H1 (cell line): ENCODE results near the gene TNKS2. TPM values are rescaled to one million over a fixed set of nuclear protein-coding genes. Genes with fewer than 3 reads are reported as not detected.

ENCODE experiments used
- CTCF ChIA-PET: fragments of 300-600 bp; sonication (Branson Sonifier 250); formaldehyde crosslinking; loops from one replicate; lab custom pipeline; 2021; ENCODE audit not compliant: partially characterized antibody; lab: Charles Lee
- POLR2A ChIA-PET: fragments of 300-600 bp; sonication (Branson Sonifier 250); formaldehyde crosslinking; loops from one replicate; lab custom pipeline; 2021; ENCODE audit warnings: inconsistent platforms; ENCODE audit not compliant: partially characterized antibody; lab: Charles Lee
- DNase-seq, 2 experiments: peaks; one replicate each; pipeline versions ENCODE4 v3.0.0 to v3.0.0-alpha.2; 2010 to 2022; ENCODE audit warnings: low spot score in 2 of 2, low read depth in 1 of 2, mixed read lengths in 1 of 2
- FAIRE-seq: peaks from 2 replicates; lab custom pipeline; 2011; peaks lifted over from hg19 to GRCh38; lab: Jason Lieb, UNC
- H2AFZ ChIP-seq: 2 replicates; pipeline ENCODE4 v1.8.1; 2012; ENCODE audit warnings: low read length, inconsistent platforms
- H2AK5ac ChIP-seq: 2 replicates; pipeline ENCODE4 v1.6.1; 2013; ENCODE audit warnings: low read depth, low read length
- H2BK120ac ChIP-seq: replicated peaks from 2 replicates; pipeline ENCODE3; 2013; ENCODE audit warnings: low read depth, low read length, inconsistent platforms
- H2BK12ac ChIP-seq: 2 replicates; pipeline ENCODE4 v1.6.1; 2013; ENCODE audit warnings: low read depth, low read length
- H2BK15ac ChIP-seq: 2 replicates; pipeline ENCODE4 v1.6.1; 2013; ENCODE audit warnings: low read length
- H2BK20ac ChIP-seq: 2 replicates; pipeline ENCODE4 v1.6.1; 2013; ENCODE audit warnings: low read length
- H2BK5ac ChIP-seq: 2 replicates; pipeline ENCODE4 v1.6.1; 2013; ENCODE audit warnings: low read depth, low read length
- H3K14ac ChIP-seq: 2 replicates; pipeline ENCODE4 v1.6.1; 2013; ENCODE audit warnings: inconsistent platforms; ENCODE audit not compliant: insufficient read length
- H3K18ac ChIP-seq: 2 replicates; pipeline ENCODE4 v1.6.1; 2013; ENCODE audit warnings: low read length; ENCODE audit errors: extremely low read depth
- H3K23ac ChIP-seq: 2 replicates; pipeline ENCODE4 v1.6.1; 2013; ENCODE audit warnings: inconsistent platforms; ENCODE audit not compliant: insufficient read length
- H3K23me2 ChIP-seq: 2 replicates; pipeline ENCODE4 v1.6.1; 2013; ENCODE audit warnings: low read depth, low read length
- H3K27ac ChIP-seq: 2 replicates; pipeline ENCODE4 v1.6.1; 2011; ENCODE audit warnings: low read depth, low read length, inconsistent platforms
- H3K27me3 ChIP-seq, 4 experiments: replicated peaks in 1 of 4; 1 replicate in 1 of 4; 2 replicates in 3 of 4; pipeline versions ENCODE4 v1.6.1 to v1.8.1; 2011 to 2013; ENCODE audit warnings: low read length in 3 of 4, mild to moderate bottlenecking in 3 of 4, inconsistent platforms in 2 of 4, mixed read lengths in 2 of 4, moderate library complexity in 1 of 4; ENCODE audit not compliant: control insufficient read depth in 3 of 4, insufficient read depth in 3 of 4; ENCODE audit errors: extremely low read depth in 1 of 4
- H3K36me3 ChIP-seq, 4 experiments: 2 replicates each; pipeline versions ENCODE4 v1.6.1 to v1.8.1; 2011 to 2013; ENCODE audit warnings: mild to moderate bottlenecking in 4 of 4, low read length in 3 of 4, moderate library complexity in 2 of 4, control low read depth in 1 of 4, inconsistent platforms in 1 of 4; ENCODE audit not compliant: insufficient read depth in 4 of 4, control insufficient read depth in 2 of 4
- H3K4ac ChIP-seq: replicated peaks from 2 replicates; pipeline ENCODE3; 2013; ENCODE audit warnings: low read length, low read depth, mixed read lengths, inconsistent platforms; ENCODE audit not compliant: insufficient read length
- H3K4me1 ChIP-seq, 4 experiments: replicated peaks in 1 of 4; 1 replicate in 1 of 4; 2 replicates in 3 of 4; pipeline versions ENCODE4 v1.6.1 to v1.8.1; 2011 to 2013; ENCODE audit warnings: low read length in 3 of 4, inconsistent platforms in 2 of 4, mixed read lengths in 1 of 4; ENCODE audit not compliant: insufficient read depth in 4 of 4, control insufficient read depth in 3 of 4
- H3K4me2 ChIP-seq, 2 experiments: 2 replicates each; pipeline versions ENCODE4 v1.6.1 to v1.8.1; 2011 to 2013; ENCODE audit warnings: low read depth in 2 of 2, low read length in 2 of 2, control low read depth in 1 of 2, inconsistent platforms in 1 of 2, mild to moderate bottlenecking in 1 of 2; ENCODE audit not compliant: insufficient read depth in 1 of 2
- H3K4me3 ChIP-seq, 4 experiments: fragments of 200-600, 300-600 bp in 1 of 4; sonication (generic), shearing (Covaris generic), sonication (Bioruptor Twin) in 1 of 4; 2 replicates each; pipeline versions ENCODE4 v1.5.1 to v1.8.1; 2011 to 2016; ENCODE audit warnings: low read length in 4 of 4, low read depth in 3 of 4, control low read depth in 2 of 4, inconsistent platforms in 2 of 4, mild to moderate bottlenecking in 2 of 4, mixed read lengths in 1 of 4, moderate library complexity in 1 of 4; ENCODE audit not compliant: insufficient read depth in 2 of 4; ENCODE audit errors: extremely low read depth in 1 of 4
- H3K56ac ChIP-seq: replicated peaks from 2 replicates; pipeline ENCODE3; 2013; ENCODE audit warnings: low read depth, mild to moderate bottlenecking, mixed read lengths, low read length, inconsistent platforms; ENCODE audit not compliant: insufficient read length
- H3K79me1 ChIP-seq: 2 replicates; pipeline ENCODE4 v1.6.1; 2013; ENCODE audit warnings: low read depth, low read length, control low read depth
- H3K79me2 ChIP-seq, 2 experiments: 2 replicates each; pipeline versions ENCODE4 v1.6.1 to v1.8.1; 2012 to 2013; ENCODE audit warnings: low read length in 2 of 2, mild to moderate bottlenecking in 2 of 2, inconsistent platforms in 1 of 2; ENCODE audit not compliant: insufficient read depth in 2 of 2, control insufficient read depth in 1 of 2
- H3K9ac ChIP-seq, 4 experiments: replicated peaks in 1 of 4; 1 replicate in 1 of 4; 2 replicates in 3 of 4; pipeline versions ENCODE4 v1.6.1 to v1.8.1; 2011 to 2013; ENCODE audit warnings: low read depth in 3 of 4, low read length in 3 of 4, control low read depth in 2 of 4, mild to moderate bottlenecking in 2 of 4, moderate library complexity in 2 of 4, inconsistent platforms in 1 of 4; ENCODE audit errors: extremely low read depth in 1 of 4
- H3K9me3 ChIP-seq, 2 experiments: 2 replicates each; pipeline versions ENCODE4 v1.6.1 to v1.8.1; 2012 to 2013; ENCODE audit warnings: mild to moderate bottlenecking in 2 of 2, moderate library complexity in 2 of 2, control low read depth in 1 of 2, inconsistent platforms in 1 of 2, low read depth in 1 of 2, low read length in 1 of 2, mixed read lengths in 1 of 2; ENCODE audit not compliant: insufficient read depth in 2 of 2
- H4K20me1 ChIP-seq, 2 experiments: replicated peaks in 1 of 2; 2 replicates each; pipeline versions ENCODE3 to v1.8.1; 2011 to 2013; ENCODE audit warnings: inconsistent platforms in 2 of 2, low read length in 2 of 2, mild to moderate bottlenecking in 1 of 2; ENCODE audit not compliant: insufficient read depth in 2 of 2, control insufficient read depth in 1 of 2
- H4K5ac ChIP-seq: 2 replicates; pipeline ENCODE4 v1.6.1; 2013; ENCODE audit warnings: low read length, low read depth, mixed read lengths, inconsistent platforms; ENCODE audit not compliant: insufficient read length
- H4K8ac ChIP-seq: 2 replicates; pipeline ENCODE4 v1.8.0; 2013; ENCODE audit warnings: mild to moderate bottlenecking, moderate library complexity, low read length, inconsistent platforms; ENCODE audit not compliant: insufficient read depth; ENCODE audit errors: extremely low read depth
- H4K91ac ChIP-seq: replicated peaks from 2 replicates; pipeline ENCODE3; 2013; ENCODE audit warnings: low read length, mixed read lengths, inconsistent platforms; ENCODE audit not compliant: insufficient read length
- ATF2 ChIP-seq: IDR thresholded peaks from 2 replicates; pipeline ENCODE4 v1.6.1; 2012; ENCODE audit warnings: low read length, inconsistent platforms
- CTBP2 ChIP-seq: IDR thresholded peaks from 2 replicates; pipeline ENCODE4 v1.7.0; 2011; ENCODE audit warnings: borderline replicate concordance, mild to moderate bottlenecking, moderate library complexity, mixed read lengths, low read length; ENCODE audit not compliant: insufficient read depth, insufficient read length
- JUN ChIP-seq: IDR thresholded peaks from 2 replicates; pipeline ENCODE4 v1.6.1; 2011; ENCODE audit warnings: low read depth, mild to moderate bottlenecking, improper control_type of control experiment, low read length
- JUND ChIP-seq: IDR thresholded peaks from 2 replicates; pipeline ENCODE4 v1.6.1; 2011; ENCODE audit warnings: mild to moderate bottlenecking, improper control_type of control experiment, low read length
- KDM5A ChIP-seq: fragments of 200-600 bp; IDR thresholded peaks from 2 replicates; pipeline ENCODE4 v1.7.1; 2012; ENCODE audit warnings: mild to moderate bottlenecking, low read length, inconsistent platforms, mixed read lengths
- NRF1 ChIP-seq: IDR thresholded peaks from 2 replicates; pipeline ENCODE4 v1.6.1; 2011; ENCODE audit warnings: mild to moderate bottlenecking, low read depth, low read length, improper control_type of control experiment
- POLR2AphosphoS5 ChIP-seq: IDR thresholded peaks from 2 replicates; pipeline ENCODE4 v1.6.1; 2011; ENCODE audit warnings: low read depth, low read length
- RBBP5 ChIP-seq: IDR thresholded peaks from 2 replicates; pipeline ENCODE4 v1.7.1; 2012; ENCODE audit warnings: low read depth, mild to moderate bottlenecking, inconsistent platforms, low read length, moderate library complexity, borderline replicate concordance
- RFX5 ChIP-seq: IDR thresholded peaks from 2 replicates; pipeline ENCODE4 v1.6.1; 2011; ENCODE audit warnings: low read depth, low read length, improper control_type of control experiment, borderline replicate concordance
- RNF2 ChIP-seq: fragments of 200-900, 300-1000 bp; sonication (generic); IDR thresholded peaks from 2 replicates; pipeline ENCODE4 v1.7.1; 2016; ENCODE audit warnings: borderline replicate concordance, low read depth, mild to moderate bottlenecking, antibody characterized with exemption, low read length; ENCODE audit not compliant: poor library complexity, severe bottlenecking; ENCODE audit errors: missing control alignments
- SP2 ChIP-seq: IDR thresholded peaks from 2 replicates; pipeline ENCODE4 v1.6.1; 2012; ENCODE audit warnings: mild to moderate bottlenecking, low read length, inconsistent platforms
- ZNF274 ChIP-seq: IDR thresholded peaks from 2 replicates; pipeline ENCODE4 v1.7.0; 2012; ENCODE audit warnings: low read length, borderline replicate concordance; ENCODE audit errors: extremely low read depth
- WGBS, 2 experiments: shearing (Covaris generic) in 1 of 2; methylation state at CpG; one replicate each; pipeline versions ENCODE4 v1.1.6 to v1.1.7; 2013 to 2015; ENCODE audit warnings: low lambda C conversion rate in 2 of 2, mixed read lengths in 2 of 2, inconsistent platforms in 1 of 2, low coverage in 1 of 2, missing lambda C conversion rate in 1 of 2; ENCODE audit not compliant: insufficient replicate concordance in 2 of 2, insufficient coverage in 1 of 2, insufficient read length in 1 of 2; ENCODE audit errors: extremely low coverage in 1 of 2, missing lambda C conversion rate in 1 of 2; 5-methylcytosine and 5-hydroxymethylcytosine counted together
- polyA plus RNA-seq, 7 experiments: library from polyadenylated mRNA; depleted of rRNA in 3 of 7; stranded (reverse) in 5 of 7; unstranded in 2 of 7; fragments of >200 nt in 5 of 7; fragments of 200-250 nt in 2 of 7; gene quantifications; 1 replicate in 5 of 7; 2 replicates in 1 of 7; 4 replicates in 1 of 7; pipeline versions ENCODE4 v1.2.1 to v1.2.3, GENCODE V29; 2011 to 2013; ENCODE audit warnings: missing spikeins in 2 of 7, mixed read lengths in 2 of 7
- total RNA-seq: library from RNA; stranded (reverse); fragmentation: NEBNext Ultra II Directional; extraction: Animal tissue kit (Norgen Biotek cat#: 25700); gene quantifications from 2 replicates; pipeline ENCODE4 v1.2.1, GENCODE V29; 2021

The TNKS2 gene
- total and polyA plus RNA-seq, 2 of the 8 experiments (the other 6 are each of a cell fraction or from before 2014, with no cell fraction given): 23.3 to 73.6 TPM

GRCh38 chr10:91816981-91817380 is 18.8 kb downstream of the TNKS2 start:
- no peak overlapping the region for H4K91ac ChIP-seq
- no peak overlapping the region for H3K18ac ChIP-seq
- no peak overlapping the region for H3K14ac ChIP-seq
- H2BK5ac ChIP-seq: no peak overlapping the region
- no peaks in the 10 kb centered on the region for H3K4me1 ChIP-seq
- H2AK5ac ChIP-seq: no peak overlapping the region
- no peak overlapping the region for H2BK20ac ChIP-seq
- H3K36me3 ChIP-seq: peaks cover 13 to 89% (median 51%) of the 10 kb centered on the region in 4 experiments
- 92% methylated on average over 2 of the region's 2 CpGs; no CpG with 5 or more reads in 1 of the 2 experiments for WGBS, 2 experiments
- no peak overlapping the region for H3K4me3 ChIP-seq
- no peaks in the 10 kb centered on the region for H3K23me2 ChIP-seq
- peaks cover 0 to 22% of the 10 kb centered on the region in 2 experiments; a peak in 2 of 4 replicates for H3K79me2 ChIP-seq
- H3K9me3 ChIP-seq: no peaks in the 10 kb centered on the region
- no peak overlapping the region for H4K5ac ChIP-seq
- H3K56ac ChIP-seq: no peak overlapping the region
- no peak overlapping the region for H3K4me2 ChIP-seq
- H3K27me3 ChIP-seq: no peaks in the 10 kb centered on the region
- ChIA-PET CTCF (interaction anchor here (0.9 to 5.6 kb wide), 7 partner anchors 14 to 96 kb away, joined by 3 to 26 read pairs (median 4); no protein-coding TSS in a partner anchor), POLR2A (interaction anchor here (1.2 to 3.6 kb wide), 2 partner anchors 11 to 19 kb away, joined by 4 to 9 read pairs; partner anchors contain the start of gene TNKS2)
- no peak overlapping the region for H2AFZ ChIP-seq
- H2BK15ac ChIP-seq: no peak overlapping the region
- no peak overlapping the region for H3K4ac ChIP-seq
- H3K23ac ChIP-seq: no peak overlapping the region
- no peak overlapping the region for H2BK12ac ChIP-seq
- no peak overlapping the region for H2BK120ac ChIP-seq
- H4K8ac ChIP-seq: no peak overlapping the region
- H4K20me1 ChIP-seq: peaks cover 0 to 5% of the 10 kb centered on the region in 2 experiments
- no peak overlapping the region for H3K9ac ChIP-seq
- DNase-seq: no peak
- FAIRE-seq: no peak
- H3K27ac ChIP-seq: no peak overlapping the region
- 0 out of 2 replicates have a peak, but pooled peaks cover 2% of the 10 kb centered on the region for H3K79me1 ChIP-seq
- TF ChIP-seq NRF1 (no peak), RNF2 (no peak), ZNF274 (no peak), RFX5 (no peak), JUND (no peak), KDM5A (no peak), JUN (no peak), POLR2AphosphoS5 (no peak), RBBP5 (no peak), SP2 (no peak), CTBP2 (no peak), ATF2 (no peak)
